Astrocyte (in vitro differentiated cells and primary cell): ENCODE measurements around the gene RGS8. TPM values are rescaled to one million over a fixed set of nuclear protein-coding genes. Genes with fewer than 3 reads are reported as not detected.

Experiments used
- DNase-seq: peaks from one replicate; pipeline ENCODE4 v3.0.0-alpha.2; 2010; ENCODE audit warnings: low read depth
- FAIRE-seq: peaks from 2 replicates; lab custom pipeline; 2011; peaks lifted over from hg19 to GRCh38; lab: Jason Lieb, UNC
- H2AFZ ChIP-seq: 2 replicates; pipeline ENCODE4 v1.6.0; 2012; ENCODE audit warnings: low read depth, low read length, inconsistent platforms
- H3K27ac ChIP-seq: 2 replicates; pipeline ENCODE4 v1.5.1; 2011; ENCODE audit warnings: low read depth, low read length, inconsistent platforms
- H3K27me3 ChIP-seq: 2 replicates; pipeline ENCODE4 v1.6.0; 2011; ENCODE audit warnings: low read length, inconsistent platforms; ENCODE audit not compliant: insufficient read depth
- H3K36me3 ChIP-seq: 2 replicates; pipeline ENCODE4 v1.5.1; 2011; ENCODE audit warnings: low read length, inconsistent platforms; ENCODE audit not compliant: insufficient read depth
- H3K4me1 ChIP-seq: 2 replicates; pipeline ENCODE4 v1.5.1; 2011; ENCODE audit warnings: low read length, inconsistent platforms; ENCODE audit not compliant: insufficient read depth
- H3K4me2 ChIP-seq: 2 replicates; pipeline ENCODE4 v1.6.0; 2012; ENCODE audit warnings: low read length, inconsistent platforms
- H3K4me3 ChIP-seq: 2 replicates; pipeline ENCODE4 v1.5.1; 2011; ENCODE audit warnings: low read depth, mild to moderate bottlenecking, low read length, inconsistent platforms; ENCODE audit not compliant: insufficient read depth
- H3K79me2 ChIP-seq: 2 replicates; pipeline ENCODE4 v1.6.0; 2012; ENCODE audit warnings: mild to moderate bottlenecking, low read length, inconsistent platforms; ENCODE audit not compliant: insufficient read depth
- H3K9ac ChIP-seq: 2 replicates; pipeline ENCODE4 v1.6.0; 2012; ENCODE audit warnings: mild to moderate bottlenecking, low read length, inconsistent platforms
- H3K9me3 ChIP-seq: 2 replicates; pipeline ENCODE4 v1.5.1; 2012; ENCODE audit warnings: low read depth, mild to moderate bottlenecking, low read length, inconsistent platforms; ENCODE audit not compliant: insufficient read depth
- H4K20me1 ChIP-seq: 2 replicates; pipeline ENCODE4 v1.6.0; 2012; ENCODE audit warnings: low read length, inconsistent platforms; ENCODE audit not compliant: insufficient read depth
- H3K27ac Mint-ChIP-seq: one replicate; pipeline ENCODE4 v1.8.0; 2021; ENCODE audit warnings: mild to moderate bottlenecking, mixed read lengths; ENCODE audit not compliant: unreplicated experiment
- H3K27me3 Mint-ChIP-seq: one replicate; pipeline ENCODE4 v1.8.0; 2021; ENCODE audit warnings: low read depth, mixed read lengths; ENCODE audit not compliant: unreplicated experiment
- H3K36me3 Mint-ChIP-seq: one replicate; pipeline ENCODE4 v1.8.0; 2021; ENCODE audit warnings: low read depth, mixed read lengths; ENCODE audit not compliant: unreplicated experiment
- H3K4me1 Mint-ChIP-seq: one replicate; pipeline ENCODE4 v1.8.0; 2021; ENCODE audit warnings: low read depth, mixed read lengths; ENCODE audit not compliant: unreplicated experiment
- H3K4me3 Mint-ChIP-seq: one replicate; pipeline ENCODE4 v1.8.0; 2021; ENCODE audit warnings: mild to moderate bottlenecking, moderate library complexity, mixed read lengths; ENCODE audit not compliant: unreplicated experiment
- H3K9me3 Mint-ChIP-seq: one replicate; pipeline ENCODE4 v1.8.0; 2021; ENCODE audit warnings: mild to moderate bottlenecking, mixed read lengths; ENCODE audit not compliant: unreplicated experiment
- EZH2 ChIP-seq: IDR thresholded peaks from 2 replicates; pipeline ENCODE4 v1.6.1; 2012; ENCODE audit warnings: mild to moderate bottlenecking, low read length, inconsistent platforms; ENCODE audit not compliant: insufficient read depth
- total RNA-seq: library from RNA; stranded (reverse); gene quantifications from 2 replicates; pipeline ENCODE4 v1.2.1, GENCODE V29; 2021
- TF ChIP-seq, protein P1 (sequence below): IDR thresholded peaks from 2 replicates; pipeline ENCODE4 v1.5.1; 2011; ENCODE audit warnings: low read depth, mild to moderate bottlenecking, inconsistent platforms, low read length, moderate library complexity; ENCODE audit not compliant: insufficient read depth

RGS8 gene
- total RNA-seq, 1 donor from 2014 or later, result 0.09 TPM

DNA sequence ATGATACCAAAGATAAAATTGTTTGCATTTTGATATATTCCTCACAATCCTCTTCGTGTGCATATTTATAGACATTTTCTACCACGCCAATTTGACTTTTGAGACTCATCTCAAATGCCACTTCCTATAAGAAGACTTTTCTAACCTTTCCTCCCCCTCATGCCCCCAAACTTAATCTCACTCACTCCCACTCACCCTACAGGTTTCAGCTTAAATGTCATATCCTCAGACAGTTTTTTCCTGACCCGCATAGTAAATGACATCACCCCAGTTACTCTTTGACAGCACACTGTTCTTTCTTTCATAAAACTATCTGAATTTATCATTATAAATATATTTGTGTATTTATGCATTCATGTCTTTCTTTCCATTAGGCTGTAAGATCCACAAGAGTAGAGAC, 29.6 kb upstream of the RGS8 start:
- H3K36me3 ChIP-seq, result no peaks in the 10 kb centered on the region
- no peak overlapping the region for H3K4me3 ChIP-seq
- Mint-ChIP-seq H3K4me3 (no peak overlapping the region), H3K4me1 (no peaks in the 10 kb centered on the region), H3K36me3 (no peaks in the 10 kb centered on the region), H3K27me3 (peaks cover under 1% of the 10 kb centered on the region), H3K9me3 (no peaks in the 10 kb centered on the region), H3K27ac (no peak overlapping the region)
- H3K27ac ChIP-seq, result no peak overlapping the region
- no peak overlapping the region for H3K4me2 ChIP-seq
- FAIRE-seq, result no peak
- no peaks in the 10 kb centered on the region for H3K4me1 ChIP-seq
- no peaks in the 10 kb centered on the region for H3K27me3 ChIP-seq
- no peaks in the 10 kb centered on the region for H3K9me3 ChIP-seq
- no peak for TF ChIP-seq EZH2
- TF ChIP-seq, protein P1, sequence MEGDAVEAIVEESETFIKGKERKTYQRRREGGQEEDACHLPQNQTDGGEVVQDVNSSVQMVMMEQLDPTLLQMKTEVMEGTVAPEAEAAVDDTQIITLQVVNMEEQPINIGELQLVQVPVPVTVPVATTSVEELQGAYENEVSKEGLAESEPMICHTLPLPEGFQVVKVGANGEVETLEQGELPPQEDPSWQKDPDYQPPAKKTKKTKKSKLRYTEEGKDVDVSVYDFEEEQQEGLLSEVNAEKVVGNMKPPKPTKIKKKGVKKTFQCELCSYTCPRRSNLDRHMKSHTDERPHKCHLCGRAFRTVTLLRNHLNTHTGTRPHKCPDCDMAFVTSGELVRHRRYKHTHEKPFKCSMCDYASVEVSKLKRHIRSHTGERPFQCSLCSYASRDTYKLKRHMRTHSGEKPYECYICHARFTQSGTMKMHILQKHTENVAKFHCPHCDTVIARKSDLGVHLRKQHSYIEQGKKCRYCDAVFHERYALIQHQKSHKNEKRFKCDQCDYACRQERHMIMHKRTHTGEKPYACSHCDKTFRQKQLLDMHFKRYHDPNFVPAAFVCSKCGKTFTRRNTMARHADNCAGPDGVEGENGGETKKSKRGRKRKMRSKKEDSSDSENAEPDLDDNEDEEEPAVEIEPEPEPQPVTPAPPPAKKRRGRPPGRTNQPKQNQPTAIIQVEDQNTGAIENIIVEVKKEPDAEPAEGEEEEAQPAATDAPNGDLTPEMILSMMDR, result no peak
- H2AFZ ChIP-seq, result no peak overlapping the region
- H4K20me1 ChIP-seq, result no peaks in the 10 kb centered on the region
- H3K9ac ChIP-seq, result no peak overlapping the region
- H3K79me2 ChIP-seq, result no peaks in the 10 kb centered on the region
- no peak for DNase-seq

DNA sequence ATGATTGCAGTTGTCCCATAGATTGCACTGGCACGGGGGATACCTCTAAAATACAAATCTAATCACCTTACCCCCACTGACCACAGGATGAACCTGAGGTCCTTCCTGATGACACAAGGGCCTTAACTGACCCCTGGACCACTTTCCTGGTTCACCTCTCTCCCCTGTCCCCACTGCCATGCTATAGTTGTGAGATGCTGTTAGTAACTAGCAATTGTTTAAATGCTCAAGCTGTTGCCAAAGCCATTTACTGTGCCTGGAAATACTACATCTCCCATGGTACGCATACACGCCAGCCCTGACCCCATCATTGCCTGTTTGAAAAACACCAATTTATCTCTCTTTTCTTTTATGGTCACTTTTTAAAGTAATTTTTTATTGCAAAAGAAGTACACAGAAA, 29.1 kb upstream of the RGS8 start:
- Histone ChIP-seq H3K36me3 (no peaks in the 10 kb centered on the region), H3K79me2 (no peaks in the 10 kb centered on the region), H3K4me2 (no peak overlapping the region), H3K27me3 (no peaks in the 10 kb centered on the region), H3K9me3 (no peaks in the 10 kb centered on the region), H3K27ac (no peak overlapping the region), H3K9ac (no peak overlapping the region), H3K4me1 (no peaks in the 10 kb centered on the region), H4K20me1 (no peaks in the 10 kb centered on the region), H2AFZ (no peak overlapping the region), H3K4me3 (no peak overlapping the region)
- DNase-seq, result no peak
- FAIRE-seq, result no peak
- Mint-ChIP-seq H3K9me3 (no peaks in the 10 kb centered on the region), H3K36me3 (no peaks in the 10 kb centered on the region), H3K27me3 (peaks cover 3% of the 10 kb centered on the region), H3K4me1 (no peaks in the 10 kb centered on the region), H3K4me3 (no peak overlapping the region), H3K27ac (no peak overlapping the region)
- no peak for TF ChIP-seq EZH2
- TF ChIP-seq, protein P1, result no peak

DNA sequence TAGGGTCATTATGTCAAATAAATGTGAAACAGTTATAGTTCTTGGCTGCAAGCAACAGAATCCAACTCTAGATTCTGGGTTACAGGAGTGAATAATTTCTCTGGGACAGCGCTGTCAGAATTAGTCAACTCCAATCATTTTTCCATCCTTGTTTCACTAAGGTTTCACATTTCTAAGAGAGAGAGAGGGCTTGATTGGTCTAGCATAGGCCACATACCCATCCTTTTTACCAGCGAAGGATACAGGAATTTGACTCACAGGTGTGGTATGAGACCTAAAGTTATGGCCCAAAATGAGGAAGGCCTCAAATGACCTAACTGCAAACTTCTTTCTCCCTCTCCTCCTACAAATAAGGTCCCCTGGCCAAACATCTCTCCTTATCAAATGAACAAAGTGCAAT, 25.5 kb upstream of the RGS8 start:
- H3K27me3 Mint-ChIP-seq, result peaks cover 3% of the 10 kb centered on the region
- H4K20me1 ChIP-seq, result no peaks in the 10 kb centered on the region
- no peak overlapping the region for H2AFZ ChIP-seq
- no peaks in the 10 kb centered on the region for H3K4me1 ChIP-seq
- FAIRE-seq (no peak), DNase-seq (peak; percentile 3)
- no peak overlapping the region for H3K9ac ChIP-seq
- no peak overlapping the region for H3K4me3 ChIP-seq
- H3K4me3 Mint-ChIP-seq, result no peak overlapping the region
- no peaks in the 10 kb centered on the region for H3K4me1 Mint-ChIP-seq
- H3K27ac ChIP-seq, result no peak overlapping the region
- H3K9me3 ChIP-seq, result no peaks in the 10 kb centered on the region
- no peaks in the 10 kb centered on the region for H3K9me3 Mint-ChIP-seq
- no peak for TF ChIP-seq EZH2
- TF ChIP-seq, protein P1, result no peak
- no peaks in the 10 kb centered on the region for H3K36me3 Mint-ChIP-seq
- no peak overlapping the region for H3K4me2 ChIP-seq
- H3K79me2 ChIP-seq, result no peaks in the 10 kb centered on the region
- no peaks in the 10 kb centered on the region for H3K36me3 ChIP-seq
- H3K27ac Mint-ChIP-seq, result no peak overlapping the region
- no peaks in the 10 kb centered on the region for H3K27me3 ChIP-seq
